Measurements from ENCODE around the gene NRN1L.

DNA sequence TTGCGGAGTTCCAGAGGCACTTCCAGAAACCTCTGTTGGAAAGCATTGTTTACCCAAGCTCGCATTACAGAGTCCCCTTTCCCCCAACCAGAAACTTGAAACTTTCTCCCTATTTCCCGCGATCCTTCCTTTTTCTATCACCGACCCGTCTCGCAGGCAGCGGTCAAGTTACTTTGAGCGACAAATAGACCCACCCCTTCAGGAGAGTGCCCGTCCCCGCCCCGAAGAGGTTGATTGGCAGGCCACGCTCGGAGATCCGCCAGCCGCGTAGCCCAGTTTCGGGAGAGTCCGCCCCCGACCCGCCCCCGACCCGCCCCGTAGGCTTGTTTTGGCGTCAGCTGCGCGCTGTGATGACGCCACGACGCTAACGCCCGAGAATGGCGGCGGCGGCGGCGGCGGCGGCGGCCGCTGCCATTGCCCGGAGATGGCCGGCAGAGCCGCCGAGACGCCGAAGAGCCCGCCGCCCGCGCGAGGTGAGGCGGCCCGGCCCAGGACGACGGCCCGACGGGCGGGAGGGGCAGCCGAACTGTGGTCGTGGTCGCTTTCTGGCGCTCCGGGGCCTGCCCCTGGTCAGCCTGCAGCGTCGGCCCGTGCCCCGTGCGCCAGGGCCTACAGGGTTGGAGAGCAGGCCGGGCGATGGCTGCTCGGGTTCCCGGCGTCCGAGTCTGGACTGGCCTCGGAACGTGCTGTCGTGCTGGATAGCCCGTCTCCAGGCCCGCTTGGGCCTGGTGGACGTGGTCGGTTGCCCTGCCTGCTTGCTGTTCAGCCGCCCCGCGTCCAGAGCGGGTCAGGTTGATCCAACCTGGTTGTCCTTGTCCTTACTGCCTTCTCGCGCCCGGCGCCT, 8.4 kb downstream of the NRN1L start, which contains the start of gene PSKH1:
- TF ChIP-seq, protein P1, sequence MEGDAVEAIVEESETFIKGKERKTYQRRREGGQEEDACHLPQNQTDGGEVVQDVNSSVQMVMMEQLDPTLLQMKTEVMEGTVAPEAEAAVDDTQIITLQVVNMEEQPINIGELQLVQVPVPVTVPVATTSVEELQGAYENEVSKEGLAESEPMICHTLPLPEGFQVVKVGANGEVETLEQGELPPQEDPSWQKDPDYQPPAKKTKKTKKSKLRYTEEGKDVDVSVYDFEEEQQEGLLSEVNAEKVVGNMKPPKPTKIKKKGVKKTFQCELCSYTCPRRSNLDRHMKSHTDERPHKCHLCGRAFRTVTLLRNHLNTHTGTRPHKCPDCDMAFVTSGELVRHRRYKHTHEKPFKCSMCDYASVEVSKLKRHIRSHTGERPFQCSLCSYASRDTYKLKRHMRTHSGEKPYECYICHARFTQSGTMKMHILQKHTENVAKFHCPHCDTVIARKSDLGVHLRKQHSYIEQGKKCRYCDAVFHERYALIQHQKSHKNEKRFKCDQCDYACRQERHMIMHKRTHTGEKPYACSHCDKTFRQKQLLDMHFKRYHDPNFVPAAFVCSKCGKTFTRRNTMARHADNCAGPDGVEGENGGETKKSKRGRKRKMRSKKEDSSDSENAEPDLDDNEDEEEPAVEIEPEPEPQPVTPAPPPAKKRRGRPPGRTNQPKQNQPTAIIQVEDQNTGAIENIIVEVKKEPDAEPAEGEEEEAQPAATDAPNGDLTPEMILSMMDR (conservative IDR thresholded peaks at IDR 0.05 in 1 of 2, IDR thresholded peaks at IDR 0.05 in 1 of 2; ENCODE audit: extremely low read depth in 1 of 2, insufficient read depth in 1 of 2, low read depth in 1 of 2, low read length in 2 of 2): no peak
- TF ChIP-seq EZH2 (IDR thresholded peaks at IDR 0.05; ENCODE audit: borderline replicate concordance, low read length): no peak
